Tibial nerve (tissue), 4 donors: ENCODE results near the gene PRDM5.

ENCODE experiments used
- CTCF ChIP-seq, 5 experiments: fragments of 200-600 bp in 3 of 5; fragments of 450-650 bp in 2 of 5; sonication (generic) in 3 of 5; IDR thresholded peaks; one replicate each; pipeline ENCODE4 v1.5.1; 2016 to 2019; ENCODE audit warnings: antibody characterized with exemption in 5 of 5, mild to moderate bottlenecking in 3 of 5, moderate library complexity in 2 of 5
- EP300 ChIP-seq, 2 donors: sonication (generic); formaldehyde crosslinking; IDR thresholded peaks; one replicate each; pipeline ENCODE4 v1.6.1; 2017; ENCODE audit warnings: antibody characterized with exemption in 2 of 2, mild to moderate bottlenecking in 1 of 2

DNA sequence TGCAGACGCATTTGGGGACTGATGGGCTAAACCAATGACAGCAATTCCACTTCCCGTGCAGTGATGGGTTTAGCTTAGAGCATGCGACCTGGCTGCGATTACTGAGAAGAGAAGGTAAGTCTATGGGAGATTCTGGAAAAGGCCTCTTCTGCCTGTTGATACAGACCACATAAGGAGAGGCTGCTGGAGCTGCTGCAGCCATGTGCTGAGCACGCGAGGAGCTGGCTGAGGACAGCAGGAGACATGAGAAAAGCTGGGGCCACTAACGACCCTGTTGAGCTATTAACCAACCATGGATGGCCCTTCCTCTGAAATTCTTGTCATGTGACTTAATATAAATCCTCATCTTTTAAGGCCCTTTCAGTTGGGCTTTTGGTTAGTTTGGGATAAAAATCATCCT, 199.9 kb downstream of the PRDM5 start:
- TF ChIP-seq EP300 (IDR thresholded peaks at IDR 0.05) (no peak), CTCF (IDR thresholded peaks at IDR 0.05) (no peak)
